A673 (cell line): ENCODE data around the gene NFKBIZ.

Experiments used
- CTCF ChIP-seq: fragments of 300-800, 200-600 bp; sonication (generic); conservative IDR thresholded peaks from 2 replicates; pipeline ENCODE4 v1.5.1; 2017; ENCODE audit warnings: low read depth, mild to moderate bottlenecking, antibody characterized with exemption, low read length, moderate library complexity, mixed read lengths
- EZH2 ChIP-seq: fragments of 200-600 bp; sonication (generic); IDR thresholded peaks from 2 replicates; pipeline ENCODE4 v1.6.1; 2017; ENCODE audit warnings: borderline replicate concordance, low read depth, mild to moderate bottlenecking, mixed read lengths, antibody characterized with exemption, low read length; ENCODE audit not compliant: poor library complexity, severe bottlenecking

- TF ChIP-seq CTCF (no peak), EZH2 (no peak)
Observed at GRCh38 chr3:101859882-101860448, 10.7 kb downstream of the NFKBIZ start.
